Sigmoid colon (tissue), 3 donors: ENCODE results near the gene SYK.

ENCODE experiments used
- CTCF ChIP-seq, 4 experiments: fragments of 450-650 bp in 3 of 4; fragments of 200-600 bp in 1 of 4; IDR thresholded peaks; one replicate each; pipeline ENCODE4 v1.5.1; 2016 to 2019; ENCODE audit warnings: antibody characterized with exemption in 4 of 4, mild to moderate bottlenecking in 3 of 4, moderate library complexity in 2 of 4
- POLR2A ChIP-seq, 2 donors: fragments of 450-650 bp; IDR thresholded peaks; one replicate each; pipeline ENCODE4 v1.6.1; 2016; ENCODE audit warnings: antibody characterized with exemption in 2 of 2, mild to moderate bottlenecking in 2 of 2, moderate library complexity in 2 of 2

- TF ChIP-seq CTCF (IDR thresholded peaks at IDR 0.05): no peak
- no peak for TF ChIP-seq POLR2A (IDR thresholded peaks at IDR 0.05)
Measured at GRCh38 chr9:90857855-90858254, 56.2 kb downstream of the SYK start.
